ENCODE measurements around the gene FAM171A2. TPM values are rescaled to one million over a fixed set of nuclear protein-coding genes. Genes with fewer than 3 reads are reported as not detected.
A peak's percentile ranks its signal among the peaks of the same experiment; 100 is the strongest.

The FAM171A2 gene
- total and polyA plus RNA-seq, 2 donors from 2014 or later: 0.94 to 1.6 TPM

DNA sequence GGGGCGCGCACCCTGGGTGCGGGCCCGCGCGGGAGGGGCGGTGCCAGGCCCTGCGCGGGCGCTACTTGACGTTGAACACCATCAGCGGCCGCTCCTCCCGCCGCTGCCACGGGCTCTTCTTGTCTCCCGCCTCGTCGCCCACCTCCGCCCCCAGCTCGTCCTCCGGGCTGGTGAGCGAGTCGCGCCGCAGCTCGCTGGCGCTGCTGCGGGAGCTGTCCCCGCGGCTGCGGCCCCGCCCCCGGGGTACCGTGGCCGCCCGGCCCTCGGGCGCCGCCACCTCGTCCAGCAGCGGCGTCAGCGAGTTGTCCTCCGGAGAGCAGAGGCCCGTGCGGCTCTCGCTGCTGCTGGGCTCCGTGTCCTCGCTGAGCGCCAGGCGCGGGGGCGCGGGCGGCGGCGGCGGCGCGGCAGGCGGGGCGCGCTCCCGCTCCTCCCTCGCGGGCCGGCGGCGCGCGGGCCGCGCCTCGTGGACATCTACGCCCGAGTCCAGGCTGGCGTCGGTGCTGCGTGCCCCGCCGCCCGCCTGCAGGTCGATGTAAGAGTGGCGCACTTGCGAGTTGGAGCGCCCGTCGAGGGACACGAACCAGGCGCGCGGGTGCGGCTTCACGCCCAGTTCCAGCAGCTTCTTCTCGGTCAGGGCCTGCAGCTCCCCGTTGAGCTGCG is 9.9 kb downstream of the FAM171A2 start:
- Histone ChIP-seq H3K27ac (ENCODE audit: low read depth in 2 of 2, low read length in 2 of 2) (no peak overlapping the region), H3K27me3 (ENCODE audit: control insufficient read depth, insufficient read depth, low read length) (no peaks in the 10 kb centered on the region), H3K9me3 (ENCODE audit: control insufficient read depth in 2 of 3, insufficient read depth in 1 of 3, low read length in 3 of 3) (no peaks in the 10 kb centered on the region), H3K4me1 (ENCODE audit: control insufficient read depth in 2 of 3, insufficient read depth in 2 of 3, low read depth in 1 of 3, low read length in 3 of 3) (no peaks in the 10 kb centered on the region), H3K36me3 (ENCODE audit: control insufficient read depth in 2 of 3, insufficient read depth in 3 of 3, low read length in 3 of 3) (peaks cover 0 to 11% (median 8%) of the 10 kb centered on the region in 3 donors), H3K9ac (ENCODE audit: low read length in 3 of 3) (no peak overlapping the region), H3K4me3 (ENCODE audit: low read length in 3 of 3) (no peak overlapping the region)
- intact Hi-C loops (cut with DNase I): no loop called here
- TF ChIP-seq, protein P1, sequence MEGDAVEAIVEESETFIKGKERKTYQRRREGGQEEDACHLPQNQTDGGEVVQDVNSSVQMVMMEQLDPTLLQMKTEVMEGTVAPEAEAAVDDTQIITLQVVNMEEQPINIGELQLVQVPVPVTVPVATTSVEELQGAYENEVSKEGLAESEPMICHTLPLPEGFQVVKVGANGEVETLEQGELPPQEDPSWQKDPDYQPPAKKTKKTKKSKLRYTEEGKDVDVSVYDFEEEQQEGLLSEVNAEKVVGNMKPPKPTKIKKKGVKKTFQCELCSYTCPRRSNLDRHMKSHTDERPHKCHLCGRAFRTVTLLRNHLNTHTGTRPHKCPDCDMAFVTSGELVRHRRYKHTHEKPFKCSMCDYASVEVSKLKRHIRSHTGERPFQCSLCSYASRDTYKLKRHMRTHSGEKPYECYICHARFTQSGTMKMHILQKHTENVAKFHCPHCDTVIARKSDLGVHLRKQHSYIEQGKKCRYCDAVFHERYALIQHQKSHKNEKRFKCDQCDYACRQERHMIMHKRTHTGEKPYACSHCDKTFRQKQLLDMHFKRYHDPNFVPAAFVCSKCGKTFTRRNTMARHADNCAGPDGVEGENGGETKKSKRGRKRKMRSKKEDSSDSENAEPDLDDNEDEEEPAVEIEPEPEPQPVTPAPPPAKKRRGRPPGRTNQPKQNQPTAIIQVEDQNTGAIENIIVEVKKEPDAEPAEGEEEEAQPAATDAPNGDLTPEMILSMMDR (IDR thresholded peaks at IDR 0.05; ENCODE audit: borderline replicate concordance, extremely low read depth, insufficient read depth): no peak
- DNase-seq (peak in 3 of 5 donors; percentile 45 to 72 (median 53)), FAIRE-seq (no peak)

DNA sequence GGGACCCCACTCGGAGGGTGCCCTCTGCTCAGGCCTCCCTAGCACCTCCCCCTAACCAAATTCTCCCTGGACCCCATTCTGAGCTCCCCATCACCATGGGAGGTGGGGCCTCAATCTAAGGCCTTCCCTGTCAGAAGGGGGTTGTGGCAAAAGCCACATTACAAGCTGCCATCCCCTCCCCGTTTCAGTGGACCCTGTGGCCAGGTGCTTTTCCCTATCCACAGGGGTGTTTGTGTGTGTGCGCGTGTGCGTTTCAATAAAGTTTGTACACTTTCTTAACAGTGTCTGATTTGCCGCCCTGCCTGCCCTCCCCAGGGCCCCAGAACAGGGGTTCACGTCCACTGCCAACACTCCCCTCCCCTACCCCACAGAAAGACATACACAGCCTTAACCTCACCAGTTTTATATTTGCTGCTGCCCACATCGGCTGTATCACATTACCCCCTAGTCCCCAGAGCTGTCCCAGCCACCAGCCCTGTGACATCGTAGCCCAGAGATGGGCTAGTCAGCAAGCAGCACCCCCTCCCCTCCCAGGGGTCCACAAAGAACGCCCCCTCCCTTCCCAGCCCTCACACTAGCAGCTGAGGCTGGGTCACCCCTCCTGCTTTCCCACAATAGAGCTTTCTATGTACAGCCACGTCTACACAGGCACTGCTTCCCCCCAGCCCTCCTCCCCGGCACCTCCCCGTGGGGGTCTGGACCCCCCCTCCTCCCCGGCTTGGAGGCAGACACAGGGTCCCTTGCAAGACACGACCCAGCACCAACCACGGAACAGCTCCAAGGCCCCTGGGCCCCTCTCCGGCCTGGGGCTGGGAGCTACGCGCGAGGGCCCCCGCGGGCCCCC is 10.6 kb downstream of the FAM171A2 start:
- Histone ChIP-seq H3K9ac (ENCODE audit: low read length in 3 of 3) (no peak overlapping the region), H3K27ac (ENCODE audit: low read depth in 2 of 2, low read length in 2 of 2) (no peak overlapping the region), H3K4me1 (ENCODE audit: control insufficient read depth in 2 of 3, insufficient read depth in 2 of 3, low read depth in 1 of 3, low read length in 3 of 3) (no peaks in the 10 kb centered on the region), H3K27me3 (ENCODE audit: control insufficient read depth, insufficient read depth, low read length) (no peaks in the 10 kb centered on the region), H3K36me3 (ENCODE audit: control insufficient read depth in 2 of 3, insufficient read depth in 3 of 3, low read length in 3 of 3) (peaks cover 0 to 11% (median 8%) of the 10 kb centered on the region in 3 donors), H3K4me3 (ENCODE audit: low read length in 3 of 3) (no peak overlapping the region), H3K9me3 (ENCODE audit: control insufficient read depth in 2 of 3, insufficient read depth in 1 of 3, low read length in 3 of 3) (no peaks in the 10 kb centered on the region)
- TF ChIP-seq, protein P1 (IDR thresholded peaks at IDR 0.05; ENCODE audit: borderline replicate concordance, extremely low read depth, insufficient read depth): no peak
- DNase-seq: peak in 2 of 5 donors; percentile 46 to 81
- FAIRE-seq: no peak
- intact Hi-C loops (cut with DNase I): no loop called here

DNA sequence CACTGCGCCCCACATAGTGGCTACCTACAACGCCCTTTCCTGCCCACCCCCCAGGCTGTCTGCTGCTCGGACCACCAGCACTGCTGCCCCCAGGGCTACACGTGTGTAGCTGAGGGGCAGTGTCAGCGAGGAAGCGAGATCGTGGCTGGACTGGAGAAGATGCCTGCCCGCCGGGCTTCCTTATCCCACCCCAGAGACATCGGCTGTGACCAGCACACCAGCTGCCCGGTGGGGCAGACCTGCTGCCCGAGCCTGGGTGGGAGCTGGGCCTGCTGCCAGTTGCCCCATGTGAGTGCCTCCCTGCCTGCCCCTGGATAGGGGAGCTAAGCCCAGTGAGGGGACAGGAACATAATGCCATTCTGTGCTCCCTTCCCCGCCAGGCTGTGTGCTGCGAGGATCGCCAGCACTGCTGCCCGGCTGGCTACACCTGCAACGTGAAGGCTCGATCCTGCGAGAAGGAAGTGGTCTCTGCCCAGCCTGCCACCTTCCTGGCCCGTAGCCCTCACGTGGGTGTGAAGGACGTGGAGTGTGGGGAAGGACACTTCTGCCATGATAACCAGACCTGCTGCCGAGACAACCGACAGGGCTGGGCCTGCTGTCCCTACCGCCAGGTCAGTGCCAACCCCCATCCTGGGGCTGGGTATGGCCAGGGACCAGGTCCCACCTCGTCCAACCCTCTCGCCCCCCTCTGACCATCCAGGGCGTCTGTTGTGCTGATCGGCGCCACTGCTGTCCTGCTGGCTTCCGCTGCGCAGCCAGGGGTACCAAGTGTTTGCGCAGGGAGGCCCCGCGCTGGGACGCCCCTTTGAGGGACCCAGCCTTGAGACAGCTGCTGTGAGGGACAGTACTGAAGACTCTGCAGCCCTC is 11.5 kb downstream of the FAM171A2 start:
- no peak for FAIRE-seq
- H3K9ac ChIP-seq (ENCODE audit: low read length in 3 of 3): no peak overlapping the region

More for the DNA sequence above, 11.5 kb downstream of the FAM171A2 start:
- intact Hi-C loops (cut with DNase I): no loop called here
- Histone ChIP-seq H3K4me1 (ENCODE audit: control insufficient read depth in 2 of 3, insufficient read depth in 2 of 3, low read depth in 1 of 3, low read length in 3 of 3) (no peaks in the 10 kb centered on the region), H3K27me3 (ENCODE audit: control insufficient read depth, insufficient read depth, low read length) (no peaks in the 10 kb centered on the region), H3K9me3 (ENCODE audit: control insufficient read depth in 2 of 3, insufficient read depth in 1 of 3, low read length in 3 of 3) (no peaks in the 10 kb centered on the region), H3K27ac (ENCODE audit: low read depth in 2 of 2, low read length in 2 of 2) (no peak overlapping the region), H3K4me3 (ENCODE audit: low read length in 3 of 3) (no peak overlapping the region), H3K36me3 (ENCODE audit: control insufficient read depth in 2 of 3, insufficient read depth in 3 of 3, low read length in 3 of 3) (peaks cover 0 to 11% (median 8%) of the 10 kb centered on the region in 3 donors)
- peak in 1 of 5 donors; percentile 56 for DNase-seq
- TF ChIP-seq, protein P1 (IDR thresholded peaks at IDR 0.05; ENCODE audit: borderline replicate concordance, extremely low read depth, insufficient read depth): no peak
